Measurements from ENCODE around the gene FSCN2. TPM values are rescaled to one million over a fixed set of nuclear protein-coding genes. Genes with fewer than 3 reads are reported as not detected.

The FSCN2 gene
- total and polyA plus RNA-seq, 5 experiments from 2014 or later: 0.96 to 2.0 TPM; not detected in 3

GRCh38 chr17:81532490-81533287 is 4.5 kb downstream of the FSCN2 start:
- peaks cover 6 to 29% (median 15%) of the 10 kb centered on the region in 5 donors for H3K27me3 Mint-ChIP-seq
- H3K4me1 Mint-ChIP-seq: peaks cover 0 to 2% (median under 1%) of the 10 kb centered on the region in 4 donors
- POLR2A ChIA-PET: interaction anchor here (0.6 kb wide), 1 partner anchor 35 kb away, joined by 7 read pairs; no protein-coding TSS in a partner anchor
- no peak overlapping the region for H3K27ac Mint-ChIP-seq
- H3K36me3 Mint-ChIP-seq: no peaks in the 10 kb centered on the region
- no peak for ATAC-seq
- no peak overlapping the region for H3K4me3 Mint-ChIP-seq
- DNase-seq: no peak
- H3K9me3 Mint-ChIP-seq: no peaks in the 10 kb centered on the region

DNA sequence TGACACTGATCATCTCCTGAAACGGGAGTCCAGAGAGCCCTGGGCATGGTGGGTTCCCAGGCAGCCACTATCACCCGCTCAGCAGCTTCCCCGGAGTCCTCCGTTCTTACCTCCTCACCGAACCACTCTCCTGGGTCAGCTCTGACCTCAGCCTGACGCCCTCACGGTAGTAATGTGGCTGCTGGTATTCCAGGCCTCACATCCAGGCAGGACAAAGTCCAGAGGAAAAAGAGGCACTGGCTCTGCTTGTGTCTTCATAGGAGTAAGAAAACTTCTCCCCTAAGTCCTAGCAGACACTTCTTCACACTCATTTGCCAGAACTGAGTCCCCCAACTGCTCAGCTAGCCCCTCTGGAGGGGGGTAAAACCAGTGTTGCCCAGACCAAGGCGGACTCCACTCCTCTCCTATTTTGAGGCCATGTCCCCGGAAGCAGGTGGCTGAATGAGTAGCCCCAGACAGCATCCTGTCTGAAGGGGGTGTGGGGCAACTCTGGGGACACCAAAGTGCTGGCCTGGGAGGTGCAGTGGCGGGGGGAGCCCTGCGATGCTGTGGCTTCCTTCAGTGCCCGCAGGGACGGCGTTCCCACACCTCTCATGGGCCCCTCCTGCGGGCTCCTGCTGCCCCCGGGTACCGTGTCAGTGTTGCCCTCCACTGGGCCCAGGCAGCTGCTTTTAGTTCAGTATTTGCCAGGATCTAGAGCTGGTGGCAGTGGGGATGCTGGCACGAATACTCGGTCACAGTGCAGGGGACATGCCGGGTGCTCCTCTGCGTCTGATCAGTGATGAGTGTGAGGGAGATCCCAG is 5.4 kb downstream of the FSCN2 start:
- no peaks in the 10 kb centered on the region for H3K9me3 Mint-ChIP-seq

DNA sequence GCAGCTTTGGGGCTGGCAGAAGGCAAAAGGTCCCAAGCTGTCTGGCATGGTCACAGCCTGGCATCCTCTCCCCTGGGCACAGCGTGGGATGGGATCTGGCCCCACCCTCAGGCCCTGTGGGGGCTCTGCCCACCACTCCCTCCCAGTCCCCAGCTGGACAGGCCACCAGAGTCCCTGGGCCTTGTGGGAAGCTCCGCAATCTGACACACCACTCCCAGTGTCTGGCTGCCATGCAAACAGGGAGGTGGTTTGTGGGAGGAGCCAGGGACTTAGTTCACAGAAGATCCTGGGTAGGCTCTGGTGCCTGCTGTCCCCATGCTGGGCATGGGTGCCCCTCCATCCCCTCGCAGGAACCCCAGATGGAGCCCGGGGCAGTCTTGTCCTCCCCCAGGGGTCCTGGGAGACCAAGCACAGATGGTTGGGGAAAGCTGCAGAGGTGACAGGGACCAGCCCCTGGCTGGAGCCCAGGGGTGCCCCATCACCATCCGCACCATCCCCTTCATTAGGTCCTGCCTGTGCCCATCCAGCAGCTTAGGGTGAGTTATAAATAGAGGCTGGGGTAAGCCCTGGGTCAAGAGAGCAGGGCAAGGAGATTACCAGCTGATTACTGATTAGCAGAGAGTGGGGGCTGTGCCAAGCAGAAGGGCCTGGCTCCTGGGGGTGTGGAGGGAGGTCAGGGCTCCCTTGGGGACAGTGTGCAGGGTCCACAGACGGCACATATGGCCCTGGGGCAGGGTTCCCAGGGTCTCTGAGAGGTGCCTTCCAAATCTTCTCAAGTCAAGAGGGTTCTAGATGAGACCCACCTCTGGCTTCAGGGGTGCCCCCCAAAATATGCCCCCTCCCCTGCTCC is 6.2 kb downstream of the FSCN2 start:
- peaks cover 6 to 34% (median 15%) of the 10 kb centered on the region in 5 donors for H3K27me3 Mint-ChIP-seq
- peaks cover 0 to 3% (median 0%) of the 10 kb centered on the region in 3 donors for H3K36me3 Mint-ChIP-seq
- peaks cover 0 to 5% (median under 1%) of the 10 kb centered on the region in 4 donors for H3K4me1 Mint-ChIP-seq
- POLR2A ChIA-PET: interaction anchor here (0.6 kb wide), 1 partner anchor 37 kb away, joined by 3 read pairs; no protein-coding TSS in a partner anchor
- H3K4me3 Mint-ChIP-seq: no peak overlapping the region
- no peak for ATAC-seq
- H3K9me3 Mint-ChIP-seq: no peaks in the 10 kb centered on the region
- DNase-seq: no peak
- no peak overlapping the region for H3K27ac Mint-ChIP-seq

More for the DNA sequence above, 5.4 kb downstream of the FSCN2 start:
- POLR2A ChIA-PET: interaction anchor here (0.6 kb wide), 2 partner anchors 36 kb away, joined by 3 to 7 read pairs; no protein-coding TSS in a partner anchor
- Mint-ChIP-seq H3K4me3 (no peak overlapping the region), H3K4me1 (peaks cover 0 to 5% (median under 1%) of the 10 kb centered on the region in 4 donors), H3K36me3 (peaks cover 0 to 3% (median 0%) of the 10 kb centered on the region in 3 donors), H3K27me3 (peaks cover 6 to 33% (median 15%) of the 10 kb centered on the region in 5 donors), H3K27ac (peak overlapping the region in 2 of 10 donors; percentile 40 to 70)
- ATAC-seq: no peak
- DNase-seq: no peak

- H3K27me3 Mint-ChIP-seq: peaks cover 6 to 34% (median 15%) of the 10 kb centered on the region in 5 donors
- H3K9me3 Mint-ChIP-seq: no peaks in the 10 kb centered on the region
- DNase-seq (no peak), ATAC-seq (no peak)
- peaks cover 0 to 5% (median under 1%) of the 10 kb centered on the region in 4 donors for H3K4me1 Mint-ChIP-seq
- no peak overlapping the region for H3K4me3 Mint-ChIP-seq
- peaks cover 0 to 3% (median 0%) of the 10 kb centered on the region in 3 donors for H3K36me3 Mint-ChIP-seq
- POLR2A ChIA-PET: no interaction called here
- H3K27ac Mint-ChIP-seq: no peak overlapping the region
These were observed 6.8 kb downstream of the FSCN2 start for GRCh38 chr17:81535007-81535328.

DNA sequence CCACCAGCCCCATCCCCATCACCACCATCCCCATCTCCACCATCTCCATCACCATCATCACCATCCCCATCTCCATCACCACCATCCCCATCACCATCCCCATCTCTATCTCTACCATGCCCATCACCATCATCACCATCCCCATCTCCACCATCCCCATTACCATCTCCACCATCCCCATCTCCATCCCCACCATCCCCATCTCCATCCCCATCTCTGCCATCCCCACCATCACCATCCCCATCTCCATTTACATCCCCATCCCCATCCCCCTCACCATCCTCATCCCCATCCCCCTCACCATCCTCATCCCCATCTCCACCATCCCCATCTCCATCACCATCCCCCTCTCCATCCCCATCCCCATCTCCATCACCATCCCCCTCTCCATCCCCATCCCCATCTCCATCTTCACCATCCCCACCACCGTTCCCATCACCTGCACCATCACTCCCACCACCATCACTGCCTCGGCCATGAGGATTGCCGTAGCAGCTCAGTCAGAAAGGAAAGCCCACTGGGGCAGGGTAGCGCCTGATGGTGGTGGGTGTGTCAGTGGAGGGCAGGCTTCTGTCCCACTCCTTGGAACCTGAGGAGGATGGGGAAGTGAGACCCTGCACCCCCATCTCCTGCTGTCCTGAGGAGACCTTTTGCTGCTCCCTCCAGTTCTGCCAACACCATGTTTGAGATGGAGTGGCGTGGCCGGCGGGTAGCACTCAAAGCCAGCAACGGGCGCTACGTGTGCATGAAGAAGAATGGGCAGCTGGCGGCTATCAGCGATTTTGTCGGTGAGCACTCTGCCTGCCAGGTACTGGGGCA is 7.5 kb downstream of the FSCN2 start:
- no peak for ATAC-seq
- peaks cover 0 to 3% (median 0%) of the 10 kb centered on the region in 3 donors for H3K36me3 Mint-ChIP-seq
- peaks cover 0 to 5% (median under 1%) of the 10 kb centered on the region in 4 donors for H3K4me1 Mint-ChIP-seq
- no peak overlapping the region for H3K4me3 Mint-ChIP-seq
- peaks cover 6 to 34% (median 15%) of the 10 kb centered on the region in 5 donors for H3K27me3 Mint-ChIP-seq
- POLR2A ChIA-PET: interaction anchor here (0.6 to 1.8 kb wide), 2 partner anchors 17 to 24 kb away, joined by 3 to 4 read pairs; partner anchors contain the start of gene FAAP100
- no peak overlapping the region for H3K27ac Mint-ChIP-seq
- H3K9me3 Mint-ChIP-seq: no peaks in the 10 kb centered on the region
- DNase-seq: no peak

GRCh38 chr17:81536299-81537290 is 8.4 kb downstream of the FSCN2 start:
- peak; percentile 48 to 55 for ATAC-seq
- Mint-ChIP-seq H3K27me3 (peaks cover 6 to 34% (median 15%) of the 10 kb centered on the region in 5 donors), H3K4me3 (no peak overlapping the region), H3K36me3 (peaks cover 0 to 3% (median 3%) of the 10 kb centered on the region in 3 donors), H3K27ac (no peak overlapping the region), H3K4me1 (peaks cover 0 to 5% (median under 1%) of the 10 kb centered on the region in 4 donors), H3K9me3 (no peaks in the 10 kb centered on the region)
- no peak for DNase-seq
- POLR2A ChIA-PET: interaction anchor here (0.6 to 1.8 kb wide), 2 partner anchors 16 to 25 kb away, joined by 3 to 4 read pairs; partner anchors contain the start of gene FAAP100

DNA sequence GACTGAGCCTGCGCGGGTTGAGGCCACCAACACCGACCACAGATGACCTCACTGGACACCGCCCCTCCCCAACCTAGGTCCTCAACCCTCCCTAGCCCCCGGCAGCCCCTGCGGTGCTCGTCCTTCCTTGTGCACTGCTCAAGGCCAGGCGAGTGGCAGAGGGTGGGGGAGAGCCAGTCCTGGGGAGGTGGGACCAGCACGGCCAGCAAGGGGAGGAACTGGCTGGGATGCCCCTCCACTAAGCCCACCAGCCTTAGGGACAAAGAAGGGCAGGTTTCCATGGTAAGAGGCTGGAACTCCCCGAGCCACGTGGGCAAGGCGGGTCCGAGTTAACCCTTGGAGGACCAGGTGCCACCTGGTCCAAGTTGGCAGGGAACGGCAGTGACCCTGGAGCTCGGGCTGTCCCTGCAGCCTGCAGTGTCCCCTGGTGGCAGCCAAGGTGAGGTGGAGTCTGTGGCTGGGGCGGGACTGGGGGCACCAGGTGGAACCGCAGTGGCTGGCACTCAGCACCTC is 9.2 kb downstream of the FSCN2 start:
- Mint-ChIP-seq H3K27me3 (peaks cover 6 to 34% (median 15%) of the 10 kb centered on the region in 5 donors), H3K4me1 (peaks cover 0 to 5% (median 2%) of the 10 kb centered on the region in 4 donors), H3K9me3 (no peaks in the 10 kb centered on the region), H3K4me3 (no peak overlapping the region), H3K36me3 (peaks cover 0 to 7% (median 3%) of the 10 kb centered on the region in 3 donors), H3K27ac (no peak overlapping the region)
- POLR2A ChIA-PET: interaction anchor here (0.7 to 1.8 kb wide), 6 partner anchors 9 to 284 kb away, joined by 3 to 7 read pairs (median 4); partner anchors contain the start of genes FAAP100 and FSCN2
- ATAC-seq (peak; percentile 58 to 83), DNase-seq (peak in 6 of 10 donors; percentile 23 to 49 (median 37))

- no peak overlapping the region for H3K4me3 Mint-ChIP-seq
- POLR2A ChIA-PET: interaction anchor here (0.7 to 1.7 kb wide), 5 partner anchors 10 to 285 kb away, joined by 3 to 7 read pairs (median 4); partner anchors contain the start of genes FAAP100 and FSCN2
- peak overlapping the region in 1 of 10 donors; percentile 40 for H3K27ac Mint-ChIP-seq
- H3K4me1 Mint-ChIP-seq: peaks cover 0 to 5% (median 2%) of the 10 kb centered on the region in 4 donors
- H3K36me3 Mint-ChIP-seq: peaks cover 0 to 7% (median 3%) of the 10 kb centered on the region in 3 donors
- DNase-seq (no peak), ATAC-seq (no peak)
- peaks cover 6 to 32% (median 15%) of the 10 kb centered on the region in 5 donors for H3K27me3 Mint-ChIP-seq
- no peaks in the 10 kb centered on the region for H3K9me3 Mint-ChIP-seq
These were observed 9.8 kb downstream of the FSCN2 start for GRCh38 chr17:81537856-81538555.

DNA sequence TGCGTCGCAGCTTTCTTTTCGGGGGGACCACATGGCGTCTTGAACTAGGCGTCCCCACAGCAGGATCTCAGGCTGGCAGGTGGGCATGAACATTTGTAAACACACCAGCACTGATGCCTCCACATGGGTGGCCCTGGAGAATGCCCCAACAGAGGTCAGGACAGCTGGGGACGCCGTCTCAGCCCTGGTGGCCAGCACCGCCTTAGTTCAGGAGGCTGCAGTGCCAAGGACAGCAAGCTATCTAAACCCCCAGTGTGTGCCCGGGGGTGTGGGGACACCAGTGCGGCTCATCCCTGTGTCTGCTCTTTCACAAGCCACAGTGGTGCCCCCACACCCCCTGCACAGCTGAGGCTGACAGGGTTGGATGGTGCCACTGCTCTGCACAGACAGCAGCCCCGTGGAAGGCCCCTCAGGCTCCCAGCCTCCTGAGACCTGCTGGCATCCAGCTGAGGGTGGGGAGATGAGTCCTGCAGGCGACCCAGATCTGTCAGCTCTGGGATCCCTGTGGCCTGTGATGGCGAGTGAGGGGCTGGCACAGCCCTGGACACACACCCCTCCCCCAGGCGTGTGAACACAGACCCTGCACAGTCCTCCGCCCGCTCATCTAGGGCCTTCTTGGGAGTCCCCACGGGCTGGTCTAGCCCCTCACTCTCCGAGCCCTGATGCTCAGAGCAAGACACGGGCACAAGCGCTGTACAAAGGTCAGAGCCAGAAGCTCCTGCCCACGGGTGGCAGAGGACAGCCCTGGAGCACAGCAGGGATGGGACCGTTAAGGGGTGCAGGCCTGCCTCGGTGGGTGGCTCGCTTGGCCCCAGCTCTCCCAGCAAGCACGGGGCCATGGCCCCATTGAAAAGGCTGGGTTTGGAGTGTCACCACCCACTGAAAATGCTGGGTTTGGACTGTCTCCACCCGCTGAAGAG is 10.7 kb downstream of the FSCN2 start:
- no peaks in the 10 kb centered on the region for H3K9me3 Mint-ChIP-seq
- POLR2A ChIA-PET: interaction anchor here (1.0 to 1.7 kb wide), 3 partner anchors 11 to 28 kb away, joined by 3 to 7 read pairs (median 4); partner anchors contain the start of genes FAAP100 and FSCN2
- H3K27ac Mint-ChIP-seq: peak overlapping the region in 1 of 10 donors; percentile 21
- no peak for ATAC-seq
- DNase-seq: no peak
- no peak overlapping the region for H3K4me3 Mint-ChIP-seq
- H3K36me3 Mint-ChIP-seq: peaks cover 0 to 7% (median 3%) of the 10 kb centered on the region in 3 donors
- H3K27me3 Mint-ChIP-seq: peaks cover 3 to 27% (median 8%) of the 10 kb centered on the region in 5 donors
- H3K4me1 Mint-ChIP-seq: peaks cover 0 to 5% (median 2%) of the 10 kb centered on the region in 4 donors
